ENCODE measurements around the gene CUX1. TPM values are rescaled to one million over a fixed set of nuclear protein-coding genes. Genes with fewer than 3 reads are reported as not detected.
"Not testable (repeated sequence)": the region's sequence is repeated elsewhere in the genome, so short reads cannot be mapped to it uniquely, and the experiment has no call there.

Gene CUX1
- total RNA-seq, 1 donor from 2014 or later: 89.1 TPM

- H3K27ac Mint-ChIP-seq (ENCODE audit: unreplicated experiment): no peak overlapping the region
- no peaks in the 10 kb centered on the region for H3K9me3 Mint-ChIP-seq (ENCODE audit: unreplicated experiment)
- H3K4me3 Mint-ChIP-seq (ENCODE audit: unreplicated experiment): no peak overlapping the region
- H3K4me1 Mint-ChIP-seq (ENCODE audit: unreplicated experiment): peaks cover 16% of the 10 kb centered on the region
- no peak for TF ChIP-seq CTCF (IDR thresholded peaks at IDR 0.05)
- no peak for DNase-seq (ENCODE audit: extremely low spot score, unreplicated experiment)
- H3K27me3 Mint-ChIP-seq (ENCODE audit: unreplicated experiment): no peaks in the 10 kb centered on the region
- no peaks in the 10 kb centered on the region for H3K36me3 Mint-ChIP-seq (ENCODE audit: unreplicated experiment)
Observed at GRCh38 chr7:101826081-101826835, 8.8 kb downstream of the CUX1 start.

GRCh38 chr7:101828301-101829020 lies 11.0 kb downstream of the CUX1 start:
- H3K27me3 Mint-ChIP-seq (ENCODE audit: unreplicated experiment): no peaks in the 10 kb centered on the region

GRCh38 chr7:101829374-101829773 lies 11.9 kb downstream of the CUX1 start:
- H3K27ac Mint-ChIP-seq (ENCODE audit: unreplicated experiment): no peak overlapping the region
- no peaks in the 10 kb centered on the region for H3K27me3 Mint-ChIP-seq (ENCODE audit: unreplicated experiment)
- DNase-seq (ENCODE audit: extremely low spot score, unreplicated experiment): no peak
- no peak for TF ChIP-seq CTCF (IDR thresholded peaks at IDR 0.05)
- H3K4me1 Mint-ChIP-seq (ENCODE audit: unreplicated experiment): peaks cover 3% of the 10 kb centered on the region
- H3K4me3 Mint-ChIP-seq (ENCODE audit: unreplicated experiment): no peak overlapping the region
- no peaks in the 10 kb centered on the region for H3K36me3 Mint-ChIP-seq (ENCODE audit: unreplicated experiment)
- H3K9me3 Mint-ChIP-seq (ENCODE audit: unreplicated experiment): no peaks in the 10 kb centered on the region

More at GRCh38 chr7:101828301-101829020, 11.0 kb downstream of the CUX1 start:
- Mint-ChIP-seq H3K27ac (ENCODE audit: unreplicated experiment) (no peak overlapping the region), H3K4me3 (ENCODE audit: unreplicated experiment) (no peak overlapping the region), H3K36me3 (ENCODE audit: unreplicated experiment) (no peaks in the 10 kb centered on the region), H3K4me1 (ENCODE audit: unreplicated experiment) (peaks cover 8% of the 10 kb centered on the region), H3K9me3 (ENCODE audit: unreplicated experiment) (no peaks in the 10 kb centered on the region)
- TF ChIP-seq CTCF (IDR thresholded peaks at IDR 0.05): no peak
- DNase-seq (ENCODE audit: extremely low spot score, unreplicated experiment): no peak

- DNase-seq (ENCODE audit: extremely low spot score, unreplicated experiment): no peak
- no peaks in the 10 kb centered on the region for H3K9me3 Mint-ChIP-seq (ENCODE audit: unreplicated experiment)
- no peaks in the 10 kb centered on the region for H3K27me3 Mint-ChIP-seq (ENCODE audit: unreplicated experiment)
- H3K27ac Mint-ChIP-seq (ENCODE audit: unreplicated experiment): no peak overlapping the region
- no peak overlapping the region for H3K4me3 Mint-ChIP-seq (ENCODE audit: unreplicated experiment)
- no peaks in the 10 kb centered on the region for H3K36me3 Mint-ChIP-seq (ENCODE audit: unreplicated experiment)
- no peak for TF ChIP-seq CTCF (IDR thresholded peaks at IDR 0.05)
- H3K4me1 Mint-ChIP-seq (ENCODE audit: unreplicated experiment): peaks cover 3% of the 10 kb centered on the region
Observed at GRCh38 chr7:101829821-101830220, 12.4 kb downstream of the CUX1 start.

- not testable (repeated sequence) for H3K36me3 Mint-ChIP-seq (ENCODE audit: unreplicated experiment); H3K27ac Mint-ChIP-seq (ENCODE audit: unreplicated experiment); H3K4me3 Mint-ChIP-seq (ENCODE audit: unreplicated experiment); DNase-seq (ENCODE audit: extremely low spot score, unreplicated experiment); H3K4me1 Mint-ChIP-seq (ENCODE audit: unreplicated experiment); H3K9me3 Mint-ChIP-seq (ENCODE audit: unreplicated experiment); H3K27me3 Mint-ChIP-seq (ENCODE audit: unreplicated experiment)
Observed at GRCh38 chr7:101831396-101831795, 14.0 kb downstream of the CUX1 start.
